ENCODE data around the gene PIP5K1B. TPM values are rescaled to one million over a fixed set of nuclear protein-coding genes. Genes with fewer than 3 reads are reported as not detected.

The PIP5K1B gene
- total RNA-seq, 1 experiment from 2014 or later, result 5.2 TPM

DNA sequence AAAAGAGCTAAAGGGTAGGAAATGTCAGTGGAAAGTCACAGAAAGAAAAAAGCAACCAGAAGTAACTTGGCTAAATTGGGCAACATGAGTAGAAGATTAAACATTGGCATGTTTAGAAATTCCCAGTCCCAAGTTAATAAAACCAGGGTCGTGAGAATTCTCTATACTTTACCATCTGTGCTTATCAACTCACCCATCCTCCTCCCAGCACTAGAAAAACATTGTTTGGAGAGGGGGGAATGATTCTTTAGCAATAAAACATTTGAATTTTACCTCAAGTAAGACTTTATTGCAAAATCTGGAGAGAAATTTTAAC is 229.2 kb downstream of the PIP5K1B start:
- no peaks in the 10 kb centered on the region for H3K36me3 Mint-ChIP-seq
- H3K27ac Mint-ChIP-seq, result no peak overlapping the region
- ChIA-PET CTCF (no interaction called here), POLR2A (no interaction called here)
- no peak for TF ChIP-seq MYBL2 (CRISPR knock-in tag; IDR thresholded peaks at IDR 0.05)
- TF ChIP-seq ZNF138 (CRISPR knock-in tag; conservative IDR thresholded peaks at IDR 0.05), result no peak
- TF ChIP-seq, protein P1, sequence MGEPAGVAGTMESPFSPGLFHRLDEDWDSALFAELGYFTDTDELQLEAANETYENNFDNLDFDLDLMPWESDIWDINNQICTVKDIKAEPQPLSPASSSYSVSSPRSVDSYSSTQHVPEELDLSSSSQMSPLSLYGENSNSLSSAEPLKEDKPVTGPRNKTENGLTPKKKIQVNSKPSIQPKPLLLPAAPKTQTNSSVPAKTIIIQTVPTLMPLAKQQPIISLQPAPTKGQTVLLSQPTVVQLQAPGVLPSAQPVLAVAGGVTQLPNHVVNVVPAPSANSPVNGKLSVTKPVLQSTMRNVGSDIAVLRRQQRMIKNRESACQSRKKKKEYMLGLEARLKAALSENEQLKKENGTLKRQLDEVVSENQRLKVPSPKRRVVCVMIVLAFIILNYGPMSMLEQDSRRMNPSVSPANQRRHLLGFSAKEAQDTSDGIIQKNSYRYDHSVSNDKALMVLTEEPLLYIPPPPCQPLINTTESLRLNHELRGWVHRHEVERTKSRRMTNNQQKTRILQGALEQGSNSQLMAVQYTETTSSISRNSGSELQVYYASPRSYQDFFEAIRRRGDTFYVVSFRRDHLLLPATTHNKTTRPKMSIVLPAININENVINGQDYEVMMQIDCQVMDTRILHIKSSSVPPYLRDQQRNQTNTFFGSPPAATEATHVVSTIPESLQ (CRISPR knock-in tag; IDR thresholded peaks at IDR 0.05), result no peak
- TF ChIP-seq, protein P2, sequence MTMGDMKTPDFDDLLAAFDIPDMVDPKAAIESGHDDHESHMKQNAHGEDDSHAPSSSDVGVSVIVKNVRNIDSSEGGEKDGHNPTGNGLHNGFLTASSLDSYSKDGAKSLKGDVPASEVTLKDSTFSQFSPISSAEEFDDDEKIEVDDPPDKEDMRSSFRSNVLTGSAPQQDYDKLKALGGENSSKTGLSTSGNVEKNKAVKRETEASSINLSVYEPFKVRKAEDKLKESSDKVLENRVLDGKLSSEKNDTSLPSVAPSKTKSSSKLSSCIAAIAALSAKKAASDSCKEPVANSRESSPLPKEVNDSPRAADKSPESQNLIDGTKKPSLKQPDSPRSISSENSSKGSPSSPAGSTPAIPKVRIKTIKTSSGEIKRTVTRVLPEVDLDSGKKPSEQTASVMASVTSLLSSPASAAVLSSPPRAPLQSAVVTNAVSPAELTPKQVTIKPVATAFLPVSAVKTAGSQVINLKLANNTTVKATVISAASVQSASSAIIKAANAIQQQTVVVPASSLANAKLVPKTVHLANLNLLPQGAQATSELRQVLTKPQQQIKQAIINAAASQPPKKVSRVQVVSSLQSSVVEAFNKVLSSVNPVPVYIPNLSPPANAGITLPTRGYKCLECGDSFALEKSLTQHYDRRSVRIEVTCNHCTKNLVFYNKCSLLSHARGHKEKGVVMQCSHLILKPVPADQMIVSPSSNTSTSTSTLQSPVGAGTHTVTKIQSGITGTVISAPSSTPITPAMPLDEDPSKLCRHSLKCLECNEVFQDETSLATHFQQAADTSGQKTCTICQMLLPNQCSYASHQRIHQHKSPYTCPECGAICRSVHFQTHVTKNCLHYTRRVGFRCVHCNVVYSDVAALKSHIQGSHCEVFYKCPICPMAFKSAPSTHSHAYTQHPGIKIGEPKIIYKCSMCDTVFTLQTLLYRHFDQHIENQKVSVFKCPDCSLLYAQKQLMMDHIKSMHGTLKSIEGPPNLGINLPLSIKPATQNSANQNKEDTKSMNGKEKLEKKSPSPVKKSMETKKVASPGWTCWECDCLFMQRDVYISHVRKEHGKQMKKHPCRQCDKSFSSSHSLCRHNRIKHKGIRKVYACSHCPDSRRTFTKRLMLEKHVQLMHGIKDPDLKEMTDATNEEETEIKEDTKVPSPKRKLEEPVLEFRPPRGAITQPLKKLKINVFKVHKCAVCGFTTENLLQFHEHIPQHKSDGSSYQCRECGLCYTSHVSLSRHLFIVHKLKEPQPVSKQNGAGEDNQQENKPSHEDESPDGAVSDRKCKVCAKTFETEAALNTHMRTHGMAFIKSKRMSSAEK (CRISPR knock-in tag; IDR thresholded peaks at IDR 0.05; ENCODE audit: borderline replicate concordance), result no peak
- TF ChIP-seq, protein P3, sequence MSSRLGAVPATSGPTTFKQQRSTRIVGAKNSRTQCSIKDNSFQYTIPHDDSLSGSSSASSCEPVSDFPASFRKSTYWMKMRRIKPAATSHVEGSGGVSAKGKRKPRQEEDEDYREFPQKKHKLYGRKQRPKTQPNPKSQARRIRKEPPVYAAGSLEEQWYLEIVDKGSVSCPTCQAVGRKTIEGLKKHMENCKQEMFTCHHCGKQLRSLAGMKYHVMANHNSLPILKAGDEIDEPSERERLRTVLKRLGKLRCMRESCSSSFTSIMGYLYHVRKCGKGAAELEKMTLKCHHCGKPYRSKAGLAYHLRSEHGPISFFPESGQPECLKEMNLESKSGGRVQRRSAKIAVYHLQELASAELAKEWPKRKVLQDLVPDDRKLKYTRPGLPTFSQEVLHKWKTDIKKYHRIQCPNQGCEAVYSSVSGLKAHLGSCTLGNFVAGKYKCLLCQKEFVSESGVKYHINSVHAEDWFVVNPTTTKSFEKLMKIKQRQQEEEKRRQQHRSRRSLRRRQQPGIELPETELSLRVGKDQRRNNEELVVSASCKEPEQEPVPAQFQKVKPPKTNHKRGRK (CRISPR knock-in tag; IDR thresholded peaks at IDR 0.05; ENCODE audit: borderline replicate concordance), result no peak
- TF ChIP-seq, protein P4, sequence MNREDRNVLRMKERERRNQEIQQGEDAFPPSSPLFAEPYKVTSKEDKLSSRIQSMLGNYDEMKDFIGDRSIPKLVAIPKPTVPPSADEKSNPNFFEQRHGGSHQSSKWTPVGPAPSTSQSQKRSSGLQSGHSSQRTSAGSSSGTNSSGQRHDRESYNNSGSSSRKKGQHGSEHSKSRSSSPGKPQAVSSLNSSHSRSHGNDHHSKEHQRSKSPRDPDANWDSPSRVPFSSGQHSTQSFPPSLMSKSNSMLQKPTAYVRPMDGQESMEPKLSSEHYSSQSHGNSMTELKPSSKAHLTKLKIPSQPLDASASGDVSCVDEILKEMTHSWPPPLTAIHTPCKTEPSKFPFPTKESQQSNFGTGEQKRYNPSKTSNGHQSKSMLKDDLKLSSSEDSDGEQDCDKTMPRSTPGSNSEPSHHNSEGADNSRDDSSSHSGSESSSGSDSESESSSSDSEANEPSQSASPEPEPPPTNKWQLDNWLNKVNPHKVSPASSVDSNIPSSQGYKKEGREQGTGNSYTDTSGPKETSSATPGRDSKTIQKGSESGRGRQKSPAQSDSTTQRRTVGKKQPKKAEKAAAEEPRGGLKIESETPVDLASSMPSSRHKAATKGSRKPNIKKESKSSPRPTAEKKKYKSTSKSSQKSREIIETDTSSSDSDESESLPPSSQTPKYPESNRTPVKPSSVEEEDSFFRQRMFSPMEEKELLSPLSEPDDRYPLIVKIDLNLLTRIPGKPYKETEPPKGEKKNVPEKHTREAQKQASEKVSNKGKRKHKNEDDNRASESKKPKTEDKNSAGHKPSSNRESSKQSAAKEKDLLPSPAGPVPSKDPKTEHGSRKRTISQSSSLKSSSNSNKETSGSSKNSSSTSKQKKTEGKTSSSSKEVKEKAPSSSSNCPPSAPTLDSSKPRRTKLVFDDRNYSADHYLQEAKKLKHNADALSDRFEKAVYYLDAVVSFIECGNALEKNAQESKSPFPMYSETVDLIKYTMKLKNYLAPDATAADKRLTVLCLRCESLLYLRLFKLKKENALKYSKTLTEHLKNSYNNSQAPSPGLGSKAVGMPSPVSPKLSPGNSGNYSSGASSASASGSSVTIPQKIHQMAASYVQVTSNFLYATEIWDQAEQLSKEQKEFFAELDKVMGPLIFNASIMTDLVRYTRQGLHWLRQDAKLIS (CRISPR knock-in tag; IDR thresholded peaks at IDR 0.05; ENCODE audit: borderline replicate concordance), result no peak
- no peak for TF ChIP-seq SP1 (CRISPR knock-in tag; conservative IDR thresholded peaks at IDR 0.05)
- TF ChIP-seq, protein P5, sequence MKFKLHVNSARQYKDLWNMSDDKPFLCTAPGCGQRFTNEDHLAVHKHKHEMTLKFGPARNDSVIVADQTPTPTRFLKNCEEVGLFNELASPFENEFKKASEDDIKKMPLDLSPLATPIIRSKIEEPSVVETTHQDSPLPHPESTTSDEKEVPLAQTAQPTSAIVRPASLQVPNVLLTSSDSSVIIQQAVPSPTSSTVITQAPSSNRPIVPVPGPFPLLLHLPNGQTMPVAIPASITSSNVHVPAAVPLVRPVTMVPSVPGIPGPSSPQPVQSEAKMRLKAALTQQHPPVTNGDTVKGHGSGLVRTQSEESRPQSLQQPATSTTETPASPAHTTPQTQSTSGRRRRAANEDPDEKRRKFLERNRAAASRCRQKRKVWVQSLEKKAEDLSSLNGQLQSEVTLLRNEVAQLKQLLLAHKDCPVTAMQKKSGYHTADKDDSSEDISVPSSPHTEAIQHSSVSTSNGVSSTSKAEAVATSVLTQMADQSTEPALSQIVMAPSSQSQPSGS (CRISPR knock-in tag; IDR thresholded peaks at IDR 0.05; ENCODE audit: borderline replicate concordance, low read depth), result no peak
- H3K4me1 Mint-ChIP-seq, result 0 out of 2 replicates have a peak, but pooled peaks cover 2% of the 10 kb centered on the region
- H3K9me3 Mint-ChIP-seq, result no peaks in the 10 kb centered on the region
- H3K4me3 Mint-ChIP-seq, result no peak overlapping the region
- DNase-seq (ENCODE audit: low spot score), result no peak
- no peak for ATAC-seq
- no peaks in the 10 kb centered on the region for H3K27me3 Mint-ChIP-seq (ENCODE audit: low read depth)

DNA sequence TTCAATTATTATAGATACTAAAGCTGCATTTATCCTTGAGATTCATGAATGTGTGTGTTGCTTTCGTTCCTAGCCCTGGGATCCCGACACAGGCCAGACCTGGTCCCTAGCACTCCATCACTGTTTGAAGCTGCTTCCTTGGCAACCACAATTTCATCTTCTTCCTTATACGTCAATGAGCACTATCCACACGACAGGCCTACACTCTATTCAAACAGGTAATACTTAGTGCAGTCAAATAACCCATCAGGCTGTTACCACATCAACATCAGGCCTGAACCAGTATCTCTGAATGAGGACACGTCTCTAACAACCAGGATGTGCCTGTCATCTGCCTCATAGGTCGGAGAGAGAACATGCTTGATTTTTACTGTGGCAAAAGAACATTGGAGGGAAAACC is 235.5 kb downstream of the PIP5K1B start:
- POLR2A ChIA-PET, result no interaction called here
- H3K27ac Mint-ChIP-seq, result no peak overlapping the region
- ATAC-seq (no peak), DNase-seq (ENCODE audit: low spot score) (no peak)
- H3K9me3 Mint-ChIP-seq, result no peaks in the 10 kb centered on the region
- no peak overlapping the region for H3K4me3 Mint-ChIP-seq
- CTCF ChIA-PET, result no interaction called here
- peaks cover 12% of the 10 kb centered on the region for H3K4me1 Mint-ChIP-seq
- H3K36me3 Mint-ChIP-seq, result no peaks in the 10 kb centered on the region
- H3K27me3 Mint-ChIP-seq (ENCODE audit: low read depth), result no peaks in the 10 kb centered on the region
- no peak for TF ChIP-seq TEAD1 (CRISPR knock-in tag; IDR thresholded peaks at IDR 0.05)
- TF ChIP-seq, protein P6, sequence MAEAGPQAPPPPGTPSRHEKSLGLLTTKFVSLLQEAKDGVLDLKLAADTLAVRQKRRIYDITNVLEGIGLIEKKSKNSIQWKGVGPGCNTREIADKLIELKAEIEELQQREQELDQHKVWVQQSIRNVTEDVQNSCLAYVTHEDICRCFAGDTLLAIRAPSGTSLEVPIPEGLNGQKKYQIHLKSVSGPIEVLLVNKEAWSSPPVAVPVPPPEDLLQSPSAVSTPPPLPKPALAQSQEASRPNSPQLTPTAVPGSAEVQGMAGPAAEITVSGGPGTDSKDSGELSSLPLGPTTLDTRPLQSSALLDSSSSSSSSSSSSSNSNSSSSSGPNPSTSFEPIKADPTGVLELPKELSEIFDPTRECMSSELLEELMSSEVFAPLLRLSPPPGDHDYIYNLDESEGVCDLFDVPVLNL (CRISPR knock-in tag; IDR thresholded peaks at IDR 0.05; ENCODE audit: borderline replicate concordance, low read depth), result no peak
- no peak for TF ChIP-seq OVOL2 (CRISPR knock-in tag; IDR thresholded peaks at IDR 0.05; ENCODE audit: borderline replicate concordance)
- TF ChIP-seq TCF7 (CRISPR knock-in tag; IDR thresholded peaks at IDR 0.05; ENCODE audit: low read depth), result no peak
- TF ChIP-seq, protein P7, sequence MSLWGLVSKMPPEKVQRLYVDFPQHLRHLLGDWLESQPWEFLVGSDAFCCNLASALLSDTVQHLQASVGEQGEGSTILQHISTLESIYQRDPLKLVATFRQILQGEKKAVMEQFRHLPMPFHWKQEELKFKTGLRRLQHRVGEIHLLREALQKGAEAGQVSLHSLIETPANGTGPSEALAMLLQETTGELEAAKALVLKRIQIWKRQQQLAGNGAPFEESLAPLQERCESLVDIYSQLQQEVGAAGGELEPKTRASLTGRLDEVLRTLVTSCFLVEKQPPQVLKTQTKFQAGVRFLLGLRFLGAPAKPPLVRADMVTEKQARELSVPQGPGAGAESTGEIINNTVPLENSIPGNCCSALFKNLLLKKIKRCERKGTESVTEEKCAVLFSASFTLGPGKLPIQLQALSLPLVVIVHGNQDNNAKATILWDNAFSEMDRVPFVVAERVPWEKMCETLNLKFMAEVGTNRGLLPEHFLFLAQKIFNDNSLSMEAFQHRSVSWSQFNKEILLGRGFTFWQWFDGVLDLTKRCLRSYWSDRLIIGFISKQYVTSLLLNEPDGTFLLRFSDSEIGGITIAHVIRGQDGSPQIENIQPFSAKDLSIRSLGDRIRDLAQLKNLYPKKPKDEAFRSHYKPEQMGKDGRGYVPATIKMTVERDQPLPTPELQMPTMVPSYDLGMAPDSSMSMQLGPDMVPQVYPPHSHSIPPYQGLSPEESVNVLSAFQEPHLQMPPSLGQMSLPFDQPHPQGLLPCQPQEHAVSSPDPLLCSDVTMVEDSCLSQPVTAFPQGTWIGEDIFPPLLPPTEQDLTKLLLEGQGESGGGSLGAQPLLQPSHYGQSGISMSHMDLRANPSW (CRISPR knock-in tag; conservative IDR thresholded peaks at IDR 0.05; ENCODE audit: low read depth), result no peak
- TF ChIP-seq, protein P8, sequence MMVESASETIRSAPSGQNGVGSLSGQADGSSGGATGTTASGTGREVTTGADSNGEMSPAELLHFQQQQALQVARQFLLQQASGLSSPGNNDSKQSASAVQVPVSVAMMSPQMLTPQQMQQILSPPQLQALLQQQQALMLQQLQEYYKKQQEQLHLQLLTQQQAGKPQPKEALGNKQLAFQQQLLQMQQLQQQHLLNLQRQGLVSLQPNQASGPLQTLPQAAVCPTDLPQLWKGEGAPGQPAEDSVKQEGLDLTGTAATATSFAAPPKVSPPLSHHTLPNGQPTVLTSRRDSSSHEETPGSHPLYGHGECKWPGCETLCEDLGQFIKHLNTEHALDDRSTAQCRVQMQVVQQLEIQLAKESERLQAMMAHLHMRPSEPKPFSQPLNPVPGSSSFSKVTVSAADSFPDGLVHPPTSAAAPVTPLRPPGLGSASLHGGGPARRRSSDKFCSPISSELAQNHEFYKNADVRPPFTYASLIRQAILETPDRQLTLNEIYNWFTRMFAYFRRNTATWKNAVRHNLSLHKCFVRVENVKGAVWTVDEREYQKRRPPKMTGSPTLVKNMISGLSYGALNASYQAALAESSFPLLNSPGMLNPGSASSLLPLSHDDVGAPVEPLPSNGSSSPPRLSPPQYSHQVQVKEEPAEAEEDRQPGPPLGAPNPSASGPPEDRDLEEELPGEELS (CRISPR knock-in tag; IDR thresholded peaks at IDR 0.05), result no peak

Data from WTC11 (cell line).